ENCODE measurements around the gene SLC16A11. TPM values are rescaled to one million over a fixed set of nuclear protein-coding genes. Genes with fewer than 3 reads are reported as not detected.

SLC16A11 gene
- total and polyA plus RNA-seq, 10 of the 15 experiments (the other 5 are each of a cell fraction or from before 2014, with no cell fraction given), result 0.11 to 2.7 (median 0.84) TPM

- TF ChIP-seq PRDM15 (CRISPR knock-in tag; IDR thresholded peaks at IDR 0.05) (no peak), SIN3A (IDR thresholded peaks at IDR 0.05; ENCODE audit: low read depth, low read length) (no peak), SMAD1 (IDR thresholded peaks at IDR 0.05; ENCODE audit: low read depth, partially characterized antibody) (no peak), KAT2A (conservative IDR thresholded peaks at IDR 0.05; ENCODE audit: control insufficient read depth, low read depth, low read length) (no peak), HSF1 (IDR thresholded peaks at IDR 0.05; ENCODE audit: low read depth, low read length) (no peak), NR2C2 (IDR thresholded peaks at IDR 0.05; ENCODE audit: borderline replicate concordance, control insufficient read depth, insufficient read length, low read depth) (no peak), HCFC1 (IDR thresholded peaks at IDR 0.05; ENCODE audit: low read length) (no peak), IRF5 (IDR thresholded peaks at IDR 0.05; ENCODE audit: borderline replicate concordance) (no peak), CREB1 (IDR thresholded peaks at IDR 0.05; ENCODE audit: low read depth) (peak; percentile 86), MTA3 (IDR thresholded peaks at IDR 0.05; ENCODE audit: borderline replicate concordance, low read length) (no peak), GABPA (IDR thresholded peaks at IDR 0.05; ENCODE audit: low read depth) (peak; percentile 81), BRCA1 (IDR thresholded peaks at IDR 0.05; ENCODE audit: low read depth, low read length) (no peak), ZNF622 (IDR thresholded peaks at IDR 0.05) (no peak), BCLAF1 (IDR thresholded peaks at IDR 0.05) (no peak), MAX (IDR thresholded peaks at IDR 0.05; ENCODE audit: low read depth, low read length) (no peak), ETV6 (conservative IDR thresholded peaks at IDR 0.05 in 1 of 2, IDR thresholded peaks at IDR 0.05 in 1 of 2; ENCODE audit: borderline replicate concordance in 1 of 2, low read depth in 1 of 2) (peak in 1 of 2 experiments; percentile 62; a peak in 1 of 4 replicates), IKZF2 (IDR thresholded peaks at IDR 0.05) (0 out of 4 replicates have a peak, but pooled peaks of 1 of the 2 experiments have one; percentile 29), FOXK2 (IDR thresholded peaks at IDR 0.05) (no peak), ZBED1 (IDR thresholded peaks at IDR 0.05; ENCODE audit: borderline replicate concordance) (no peak), ASH2L (IDR thresholded peaks at IDR 0.05; ENCODE audit: borderline replicate concordance, low read depth) (no peak), POLR2A (IDR thresholded peaks at IDR 0.05; ENCODE audit: low read depth, low read length) (peak; percentile 44)
Measured at GRCh38 chr17:7029659-7030058, 14.2 kb downstream of the SLC16A11 start (continued).

Measured in GM12878 (cell line).